Activated T-cell treated with anti-CD3 and anti-CD28 coated beads for 4 hours (primary cell): ENCODE measurements around the gene ZNF888.
"Not testable (repeated sequence)": the region's sequence is repeated elsewhere in the genome, so short reads cannot be mapped to it uniquely, and the experiment has no call there.

Experiments
- DNase-seq: peaks from one replicate; pipeline ENCODE4 v3.0.0-alpha.2; 2020

ZNF888 gene

GRCh38 chr19:52922841-52923777 is at the start of gene ZNF888:
Gene ZNF888 (minus strand): TSS chr19:52923428. CDS start chr19:52917873, 5,555 bp downstream.
- peak; percentile 79 for DNase-seq

- DNase-seq: no peak
Observed at GRCh38 chr19:52967772-52968171, 44.5 kb upstream of the ZNF888 start.

GRCh38 chr19:52963247-52963618 is 40.0 kb upstream of the ZNF888 start:
- no peak for DNase-seq

GRCh38 chr19:52962394-52963246 is 39.4 kb upstream of the ZNF888 start, which contains the start of gene ZNF816:
Gene ZNF816 (minus strand): TSS chr19:52962881. CDS start chr19:52956089, 6,792 bp downstream.
- DNase-seq: peak; percentile 98

DNA sequence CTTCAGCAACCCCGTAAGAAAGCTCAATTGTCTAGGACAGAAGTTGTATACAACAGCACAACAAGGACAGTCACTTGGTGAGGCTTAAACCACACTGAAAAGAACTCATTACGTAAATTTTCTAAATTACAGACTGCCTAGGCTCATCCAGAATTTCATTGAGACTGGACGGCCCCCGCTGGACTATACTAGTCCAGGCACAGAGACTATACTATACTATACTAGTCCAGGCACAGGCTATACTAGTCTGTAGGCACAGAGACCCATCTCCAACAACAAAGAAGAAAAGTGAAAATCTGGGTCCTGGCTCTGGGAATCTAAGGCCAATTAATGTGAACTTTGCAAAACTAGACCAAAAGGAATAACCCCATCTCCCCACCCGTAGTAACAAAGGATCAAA is 38.8 kb upstream of the ZNF888 start:
- DNase-seq: no peak

- no peak for DNase-seq
Observed at GRCh38 chr19:52959613-52960295, 36.5 kb upstream of the ZNF888 start.

GRCh38 chr19:52957591-52957990 is 34.4 kb upstream of the ZNF888 start:
- DNase-seq: no peak

- DNase-seq: no peak
Observed at GRCh38 chr19:52956917-52957316, 33.7 kb upstream of the ZNF888 start.

GRCh38 chr19:52949422-52949821 is 26.2 kb upstream of the ZNF888 start:
- DNase-seq: no peak

- DNase-seq: no peak
Observed at GRCh38 chr19:52948025-52948770, 25.0 kb upstream of the ZNF888 start.

- DNase-seq: no peak
Observed at GRCh38 chr19:52946322-52947310, 23.4 kb upstream of the ZNF888 start.

GRCh38 chr19:52945652-52946321 is 22.6 kb upstream of the ZNF888 start:
- DNase-seq: no peak

DNA sequence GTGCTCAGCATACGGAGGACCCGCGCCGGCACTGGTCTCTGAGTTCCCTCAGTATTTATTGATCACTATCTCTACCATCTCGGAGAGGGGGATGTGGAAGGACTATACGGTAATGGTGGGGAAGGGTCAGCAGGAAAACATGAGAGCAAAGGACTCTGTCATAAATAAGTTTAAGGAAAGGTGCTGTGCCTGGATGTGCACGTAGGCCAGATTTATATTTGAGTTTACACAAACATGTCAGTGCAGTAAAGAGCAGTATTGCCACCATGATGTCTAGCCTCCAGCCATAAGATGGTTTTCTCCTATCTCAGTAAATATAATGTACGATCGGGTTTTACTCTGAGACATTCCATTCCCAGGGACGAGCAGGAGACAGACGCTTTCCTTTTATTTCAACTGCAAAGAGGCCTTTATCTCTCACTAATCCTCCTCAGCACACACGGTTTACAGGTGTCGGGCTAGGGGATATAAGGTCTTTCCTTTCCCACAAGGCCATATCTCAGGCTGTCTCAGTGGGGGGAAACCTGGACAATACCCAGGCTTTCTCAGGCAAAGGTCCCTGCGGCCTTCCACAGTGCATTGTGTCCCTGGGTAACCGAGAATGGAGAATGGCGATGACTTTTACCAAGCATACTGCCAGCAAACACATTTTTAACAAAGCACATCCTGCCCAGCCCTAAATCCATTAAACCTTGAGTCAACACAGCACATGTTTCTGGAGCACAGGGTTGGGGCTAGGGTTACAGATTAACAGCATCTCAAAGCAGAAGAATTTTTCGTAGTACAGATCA is 21.7 kb upstream of the ZNF888 start:
- DNase-seq: not testable (repeated sequence)

DNA sequence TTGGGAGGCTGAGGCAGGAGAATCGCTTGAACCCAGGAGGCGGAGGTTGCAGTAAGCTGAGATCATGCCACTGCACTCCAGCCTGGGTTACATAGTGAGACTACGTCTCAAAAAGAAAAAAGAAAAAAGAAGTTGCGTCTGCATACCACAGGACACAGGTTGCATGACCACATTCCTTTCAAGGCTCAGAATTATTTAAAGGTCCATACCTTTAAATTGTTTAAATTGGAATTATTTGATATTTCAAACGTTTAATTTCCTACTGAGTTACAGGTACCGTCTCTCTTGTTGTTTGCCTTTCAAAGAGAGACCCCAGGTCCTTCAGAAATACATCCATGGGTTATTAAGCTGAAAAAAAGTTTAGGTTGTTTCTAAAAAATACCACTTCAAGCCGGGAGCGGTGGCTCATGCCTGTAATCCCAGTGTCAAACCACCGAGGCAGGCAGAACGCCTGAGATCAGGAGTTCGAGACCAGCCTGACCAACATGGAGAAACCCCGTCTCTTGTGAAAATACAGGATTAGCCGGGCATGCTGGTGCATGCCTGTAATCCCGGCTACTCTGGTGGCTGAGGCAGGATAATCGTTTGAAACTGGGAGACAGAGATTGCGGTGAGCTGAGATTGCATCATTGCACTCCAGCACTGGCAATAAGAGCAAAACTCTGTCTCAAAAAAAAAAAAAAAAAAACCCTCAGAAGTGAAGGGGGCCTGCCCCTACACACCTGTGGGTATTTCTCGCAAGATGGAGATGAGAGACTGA is 20.8 kb upstream of the ZNF888 start:
- DNase-seq: no peak

DNA sequence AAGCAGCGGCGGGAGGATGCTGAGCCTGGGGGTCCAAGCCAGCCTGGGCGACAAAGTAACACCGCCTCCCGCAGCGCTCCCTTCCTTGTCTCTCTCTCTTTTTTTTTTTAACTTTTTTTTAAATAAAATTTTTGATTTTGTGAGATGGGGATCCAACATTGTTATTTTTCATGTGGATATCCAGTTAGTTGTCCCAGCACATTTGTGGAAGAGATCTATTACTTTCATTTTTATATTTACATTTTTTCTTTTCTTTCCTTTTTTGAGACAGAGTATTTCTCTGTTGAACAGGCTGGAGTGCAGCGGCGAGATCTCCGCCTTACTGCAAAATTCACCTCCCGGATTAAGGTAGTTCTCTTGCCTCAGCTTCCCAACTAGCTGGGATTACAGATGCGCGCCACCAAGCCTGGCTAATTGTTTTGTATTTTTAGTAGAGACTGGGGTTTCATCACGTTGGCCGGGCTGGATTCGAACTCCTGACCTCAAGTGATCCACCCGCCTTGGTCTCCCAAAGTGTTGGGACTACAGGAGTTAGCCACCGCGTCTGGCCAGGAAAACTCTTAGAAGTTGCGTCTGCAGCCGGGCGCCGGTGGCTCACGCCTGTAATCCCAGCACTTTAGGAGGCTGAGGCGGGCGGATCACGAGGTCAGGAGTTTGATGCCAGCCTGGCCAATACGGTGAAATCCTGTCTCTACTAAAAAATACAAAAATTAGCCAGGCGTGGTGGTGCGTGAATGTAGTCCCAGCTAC is 20.1 kb upstream of the ZNF888 start:
- DNase-seq: no peak

DNA sequence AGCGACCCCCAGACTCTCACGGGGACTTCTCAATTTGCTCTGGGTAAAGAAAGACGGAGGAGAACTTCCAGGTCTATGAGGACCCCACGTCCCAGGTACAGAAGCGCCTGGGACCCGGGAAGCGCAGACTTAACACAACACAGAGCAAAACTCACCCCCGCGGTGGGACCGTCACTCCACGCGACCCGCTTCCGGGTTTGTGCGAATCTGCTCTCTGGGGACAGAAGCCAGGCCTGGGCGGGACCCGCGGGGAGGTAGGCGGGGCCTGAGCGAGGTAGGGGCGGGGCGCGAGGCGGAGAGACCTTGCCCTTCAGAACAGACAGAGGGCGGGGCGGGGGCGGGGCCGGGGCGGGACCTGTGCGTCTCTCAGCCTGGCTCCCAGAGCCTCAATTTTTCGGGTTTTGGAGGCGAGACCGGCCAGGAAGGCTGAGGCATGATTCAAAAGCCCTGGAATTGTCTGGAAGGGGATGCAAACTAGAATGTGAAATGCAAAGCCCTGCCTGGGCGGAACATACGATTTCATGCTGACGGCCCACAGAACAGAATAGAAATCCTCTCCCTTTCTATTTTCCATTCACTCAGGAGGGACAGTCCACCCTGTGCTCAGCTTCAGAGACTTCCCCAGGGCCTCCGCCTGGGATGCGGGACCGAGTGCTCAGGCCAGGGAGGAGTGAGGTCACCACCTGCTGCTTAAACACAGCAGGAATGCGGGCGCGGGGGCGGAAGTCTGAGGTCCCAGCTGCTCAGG is 19.3 kb upstream of the ZNF888 start:
- peak; percentile 95 for DNase-seq

- DNase-seq: no peak
Observed at GRCh38 chr19:52941941-52942385, 18.7 kb upstream of the ZNF888 start.
